BLaER1 treated with 17β-estradiol and CSF1 and Interleukin-3, amounts not matched to agents 10 nM and 100 nM (cell line): Measurements from ENCODE around the gene TSSK3.

ENCODE experiments used
- H3K27ac ChIP-seq, 11 experiments: shearing (Covaris generic); formaldehyde crosslinking; 2 replicates each; pipeline ENCODE4 v1.8.1; 2022
- H3K27me3 ChIP-seq, 11 experiments: shearing (Covaris generic); formaldehyde crosslinking; 2 replicates each; pipeline ENCODE4 v1.8.1; 2022
- H3K36me3 ChIP-seq, 11 experiments: shearing (Covaris generic); formaldehyde crosslinking; 2 replicates each; pipeline ENCODE4 v1.8.1; 2022
- H3K4me1 ChIP-seq, 10 experiments: shearing (Covaris generic); formaldehyde crosslinking; 2 replicates each; pipeline ENCODE4 v1.8.1; 2022
- H3K4me2 ChIP-seq, 11 experiments: shearing (Covaris generic); formaldehyde crosslinking; 2 replicates each; pipeline ENCODE4 v1.8.1; 2022
- H3K4me3 ChIP-seq, 10 experiments: shearing (Covaris generic); formaldehyde crosslinking; 2 replicates each; pipeline ENCODE4 v1.8.1; 2022
- H3K9ac ChIP-seq, 11 experiments: shearing (Covaris generic); formaldehyde crosslinking; 2 replicates each; pipeline ENCODE4 v1.8.1; 2022
- H3K9me3 ChIP-seq, 11 experiments: shearing (Covaris generic); formaldehyde crosslinking; replicated peaks in 1 of 11; 2 replicates each; pipeline ENCODE4 v1.8.1; 2022
- H4K20me1 ChIP-seq, 11 experiments: shearing (Covaris generic); formaldehyde crosslinking; 2 replicates each; pipeline ENCODE4 v1.8.1; 2022
- Cebpa-rat ChIP-seq, 11 experiments: shearing (Covaris generic); IDR thresholded peaks; 2 replicates each; pipeline ENCODE4 v1.8.1; 2022

The TSSK3 gene

DNA sequence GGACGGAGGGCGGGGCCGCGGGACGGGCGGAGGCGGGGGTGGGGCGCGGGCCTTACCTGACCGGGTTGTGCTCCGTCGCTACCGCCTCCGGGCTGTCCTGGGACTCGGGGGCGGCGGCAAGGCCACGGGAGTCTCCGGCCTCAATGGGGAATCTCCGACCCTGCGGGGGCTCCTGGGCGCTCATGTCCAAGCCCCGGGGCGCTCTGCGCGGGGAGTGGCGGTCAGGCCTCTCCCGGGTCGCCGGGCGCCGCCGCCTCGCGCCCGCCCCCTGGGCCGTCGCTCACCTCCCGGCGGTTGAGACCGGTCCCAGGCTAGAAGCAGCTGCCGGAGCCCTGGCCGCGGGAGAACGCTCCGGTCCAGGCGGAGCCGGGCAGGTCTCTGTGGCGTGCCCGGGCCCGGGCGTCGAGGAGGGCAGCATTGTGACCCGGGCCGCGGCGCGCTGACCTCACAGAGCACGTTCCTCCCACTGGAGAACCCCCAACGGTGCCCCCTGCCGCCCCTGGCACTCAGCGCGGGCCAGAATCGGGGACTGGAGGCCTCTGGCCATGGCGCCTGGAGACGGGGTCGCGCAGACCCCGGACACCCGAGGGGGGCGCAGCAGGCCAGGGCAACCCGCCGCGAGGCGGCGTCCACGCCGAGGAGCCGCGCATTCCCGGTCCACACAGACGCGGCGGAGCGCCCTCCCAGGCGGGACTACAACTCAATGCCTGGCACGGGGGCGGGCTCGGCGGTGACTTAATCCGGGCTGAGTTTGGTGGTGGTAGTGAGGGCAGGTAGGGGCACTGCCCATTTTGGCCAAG is 465 bp upstream of the TSSK3 start:
- peaks cover 22 to 60% (median 39%) of the 10 kb centered on the region in 11 experiments; a peak in 19 of 22 replicates for H4K20me1 ChIP-seq
- H3K9ac ChIP-seq: peak overlapping the region in 10 of 11 experiments; percentile 5 to 65 (median 46); a peak in 15 of 22 replicates
- H3K4me2 ChIP-seq: peak overlapping the region; percentile 57 to 91 (median 81)
- H3K27me3 ChIP-seq: peaks cover 20 to 30% (median 26%) of the 10 kb centered on the region in 11 experiments
- H3K4me1 ChIP-seq: peaks cover 39 to 60% (median 53%) of the 10 kb centered on the region in 10 experiments
- H3K4me3 ChIP-seq: peak overlapping the region in 9 of 10 experiments; percentile 14 to 61 (median 23); a peak in 9 of 20 replicates
- H3K9me3 ChIP-seq: no peaks in the 10 kb centered on the region
- peaks cover 25 to 42% (median 30%) of the 10 kb centered on the region in 11 experiments for H3K36me3 ChIP-seq
- no peak for TF ChIP-seq Cebpa-rat (IDR thresholded peaks at IDR 0.05)
- H3K27ac ChIP-seq: no peak overlapping the region

- peaks cover 30 to 68% (median 52%) of the 10 kb centered on the region in 11 experiments; a peak in 19 of 22 replicates for H4K20me1 ChIP-seq
- TF ChIP-seq Cebpa-rat (IDR thresholded peaks at IDR 0.05): no peak
- H3K4me1 ChIP-seq: peaks cover 39 to 62% (median 52%) of the 10 kb centered on the region in 10 experiments
- H3K4me2 ChIP-seq: no peak overlapping the region
- no peaks in the 10 kb centered on the region for H3K9me3 ChIP-seq
- no peak overlapping the region for H3K9ac ChIP-seq
- H3K36me3 ChIP-seq: peaks cover 44 to 61% (median 48%) of the 10 kb centered on the region in 11 experiments
- no peak overlapping the region for H3K4me3 ChIP-seq
- H3K27me3 ChIP-seq: peaks cover 20 to 30% (median 26%) of the 10 kb centered on the region in 11 experiments
- H3K27ac ChIP-seq: no peak overlapping the region
Observed at GRCh38 chr1:32363713-32364112, 1.4 kb downstream of the TSSK3 start.

DNA sequence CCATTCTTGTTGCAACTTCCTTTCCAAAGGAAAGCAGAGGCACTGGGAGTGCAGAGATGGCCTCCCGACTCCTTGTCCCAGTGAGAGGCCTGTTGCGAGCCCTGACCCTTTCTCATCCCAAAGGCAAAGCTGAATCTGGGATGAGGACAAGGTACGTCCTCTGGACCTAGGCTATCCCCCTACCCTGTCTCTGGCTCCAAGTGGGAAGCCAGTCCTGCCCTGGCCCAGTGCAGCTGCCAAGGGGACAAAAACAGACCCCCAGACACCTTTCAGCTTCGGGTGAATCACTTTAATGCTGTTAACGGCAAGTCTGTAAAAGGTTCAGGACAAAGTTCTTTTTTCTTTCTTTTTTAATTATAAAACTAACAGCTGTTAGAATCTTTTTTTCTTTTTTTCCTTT is 2.5 kb downstream of the TSSK3 start:
- peaks cover 20 to 30% (median 26%) of the 10 kb centered on the region in 11 experiments for H3K27me3 ChIP-seq
- no peak overlapping the region for H3K27ac ChIP-seq
- no peak overlapping the region for H3K9ac ChIP-seq
- H3K9me3 ChIP-seq: no peaks in the 10 kb centered on the region
- no peak for TF ChIP-seq Cebpa-rat (IDR thresholded peaks at IDR 0.05)
- H4K20me1 ChIP-seq: peaks cover 34 to 74% (median 60%) of the 10 kb centered on the region in 11 experiments; a peak in 19 of 22 replicates
- peaks cover 34 to 54% (median 45%) of the 10 kb centered on the region in 10 experiments for H3K4me1 ChIP-seq
- H3K4me3 ChIP-seq: no peak overlapping the region
- no peak overlapping the region for H3K4me2 ChIP-seq
- peaks cover 55 to 72% (median 59%) of the 10 kb centered on the region in 11 experiments for H3K36me3 ChIP-seq

GRCh38 chr1:32365445-32365844 is 3.1 kb downstream of the TSSK3 start:
- TF ChIP-seq Cebpa-rat (IDR thresholded peaks at IDR 0.05): no peak
- peaks cover 28 to 48% (median 39%) of the 10 kb centered on the region in 10 experiments for H3K4me1 ChIP-seq
- peaks cover 20 to 30% (median 26%) of the 10 kb centered on the region in 11 experiments for H3K27me3 ChIP-seq
- H4K20me1 ChIP-seq: peaks cover 34 to 74% (median 66%) of the 10 kb centered on the region in 11 experiments; a peak in 20 of 22 replicates
- H3K36me3 ChIP-seq: peaks cover 61 to 78% (median 65%) of the 10 kb centered on the region in 11 experiments
- peak overlapping the region in 8 of 11 experiments; percentile 27 to 62 (median 56); a peak in 13 of 22 replicates for H3K4me2 ChIP-seq
- no peak overlapping the region for H3K27ac ChIP-seq
- H3K9me3 ChIP-seq: no peaks in the 10 kb centered on the region
- no peak overlapping the region for H3K4me3 ChIP-seq
- peak overlapping the region in 2 of 11 experiments; percentile 5 to 36; a peak in 2 of 22 replicates for H3K9ac ChIP-seq

- Histone ChIP-seq H3K4me2 (no peak overlapping the region), H4K20me1 (peaks cover 32 to 83% (median 71%) of the 10 kb centered on the region in 11 experiments; a peak in 21 of 22 replicates), H3K36me3 (peaks cover 73 to 100% (median 84%) of the 10 kb centered on the region in 11 experiments), H3K27ac (no peak overlapping the region), H3K4me1 (peaks cover 14 to 44% (median 36%) of the 10 kb centered on the region in 10 experiments; a peak in 19 of 20 replicates), H3K27me3 (peaks cover 0 to 7% (median 1%) of the 10 kb centered on the region in 11 experiments; a peak in 11 of 22 replicates), H3K4me3 (no peak overlapping the region), H3K9me3 (no peaks in the 10 kb centered on the region), H3K9ac (no peak overlapping the region; a peak in 1 of 22 replicates)
- no peak for TF ChIP-seq Cebpa-rat (IDR thresholded peaks at IDR 0.05)
Observed at GRCh38 chr1:32367912-32368635, 5.7 kb downstream of the TSSK3 start.

DNA sequence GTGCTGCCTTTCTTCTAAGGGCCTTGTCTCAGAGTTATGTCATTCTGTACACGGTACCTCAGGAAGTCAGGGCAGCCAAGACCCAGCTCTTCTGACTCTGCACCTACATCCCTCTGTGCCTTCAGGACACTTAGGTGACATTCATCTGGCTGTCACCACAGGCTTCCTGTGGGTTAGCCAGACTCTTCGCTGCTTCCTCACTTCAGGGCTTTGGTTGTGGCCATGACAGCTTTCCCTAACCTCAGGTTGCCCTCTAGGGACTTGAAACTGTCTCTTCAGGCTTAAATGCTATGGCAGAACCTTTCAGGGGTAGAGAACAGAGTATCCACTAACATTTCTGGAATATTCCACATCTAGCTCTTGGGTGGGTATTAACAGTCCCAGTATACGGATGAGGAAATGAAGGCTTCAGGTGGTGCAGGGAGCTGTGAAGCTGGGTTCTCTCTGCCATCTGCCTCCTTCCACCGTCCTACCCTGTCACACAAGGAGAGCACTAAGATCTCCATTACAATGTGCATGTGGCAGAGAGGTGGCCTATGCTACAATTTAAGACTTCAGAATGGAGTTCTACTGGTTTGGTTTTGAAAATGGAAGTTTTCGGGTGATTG is 9.9 kb downstream of the TSSK3 start:
- H3K4me1 ChIP-seq: peaks cover 0 to 21% (median 17%) of the 10 kb centered on the region in 10 experiments; a peak in 17 of 20 replicates
- H3K9ac ChIP-seq: peak overlapping the region in 2 of 11 experiments; percentile 3 to 27; a peak in 2 of 22 replicates
- no peak overlapping the region for H3K27ac ChIP-seq
- H3K9me3 ChIP-seq: no peaks in the 10 kb centered on the region
- H3K4me3 ChIP-seq: no peak overlapping the region
- H3K4me2 ChIP-seq: peak overlapping the region in 9 of 11 experiments; percentile 17 to 62 (median 45); a peak in 18 of 22 replicates
- no peak for TF ChIP-seq Cebpa-rat (IDR thresholded peaks at IDR 0.05)
- peaks cover 84 to 100% (median 91%) of the 10 kb centered on the region in 11 experiments for H3K36me3 ChIP-seq
- no peaks in the 10 kb centered on the region for H3K27me3 ChIP-seq
- H4K20me1 ChIP-seq: peaks cover 22 to 87% (median 55%) of the 10 kb centered on the region in 11 experiments; a peak in 21 of 22 replicates

DNA sequence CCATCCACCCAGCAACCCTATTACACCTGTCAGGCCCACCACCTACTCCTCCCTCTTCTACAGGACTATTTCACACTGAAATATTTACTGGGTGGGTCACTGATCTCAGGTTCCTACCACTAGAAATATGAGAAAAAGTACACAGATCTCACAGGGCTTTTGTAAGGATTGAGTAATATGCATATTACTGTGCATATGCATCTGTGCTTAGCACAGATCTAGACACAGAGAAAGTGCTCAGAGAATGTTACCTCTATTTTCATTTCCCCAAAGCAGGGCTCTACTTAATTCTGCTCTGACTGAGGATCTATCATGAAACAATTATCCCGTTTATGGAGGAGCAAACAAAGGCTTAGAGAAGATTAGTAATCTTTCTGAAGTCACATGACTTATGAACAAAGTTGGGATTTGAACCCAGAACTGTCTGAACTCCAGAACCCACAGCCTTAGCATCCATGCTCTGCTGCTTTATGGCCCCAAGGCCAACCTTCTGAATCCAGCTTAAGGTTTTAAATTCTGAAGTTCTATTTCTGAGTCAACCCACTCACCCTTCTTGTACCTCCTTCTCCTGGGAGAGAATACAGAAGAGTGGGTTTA is 11.8 kb downstream of the TSSK3 start:
- no peak overlapping the region for H3K27ac ChIP-seq
- no peak overlapping the region for H3K4me2 ChIP-seq
- H3K9me3 ChIP-seq: no peaks in the 10 kb centered on the region
- TF ChIP-seq Cebpa-rat (IDR thresholded peaks at IDR 0.05): no peak
- peaks cover 22 to 86% (median 52%) of the 10 kb centered on the region in 11 experiments; a peak in 21 of 22 replicates for H4K20me1 ChIP-seq
- H3K4me3 ChIP-seq: no peak overlapping the region
- H3K9ac ChIP-seq: peak overlapping the region in 1 of 11 experiments; percentile 40; a peak in 3 of 22 replicates
- H3K4me1 ChIP-seq: peaks cover 0 to 21% (median 17%) of the 10 kb centered on the region in 10 experiments; a peak in 17 of 20 replicates
- no peaks in the 10 kb centered on the region for H3K27me3 ChIP-seq
- peaks cover 84 to 100% (median 91%) of the 10 kb centered on the region in 11 experiments for H3K36me3 ChIP-seq

- TF ChIP-seq Cebpa-rat (IDR thresholded peaks at IDR 0.05): no peak
- Histone ChIP-seq H3K27me3 (no peaks in the 10 kb centered on the region), H3K27ac (no peak overlapping the region), H3K9ac (no peak overlapping the region), H3K9me3 (no peaks in the 10 kb centered on the region), H4K20me1 (peaks cover 22 to 69% (median 41%) of the 10 kb centered on the region in 11 experiments; a peak in 21 of 22 replicates), H3K4me3 (no peak overlapping the region), H3K36me3 (peaks cover 86 to 100% (median 91%) of the 10 kb centered on the region in 11 experiments), H3K4me1 (peaks cover 16 to 24% (median 19%) of the 10 kb centered on the region in 10 experiments; a peak in 19 of 20 replicates), H3K4me2 (no peak overlapping the region)
Observed at GRCh38 chr1:32376199-32376598, 13.9 kb downstream of the TSSK3 start.
